Fibroblast of skin of left biceps (primary cell): ENCODE measurements around the gene BRPF3.
"Not testable (repeated sequence)": the region's sequence is repeated elsewhere in the genome, so short reads cannot be mapped to it uniquely, and the experiment has no call there.

ENCODE experiments used
- DNase-seq, 2 experiments: peaks; one replicate each; pipeline ENCODE4 v3.0.0-alpha.2; 2013; ENCODE audit warnings: low read depth in 2 of 2

Gene BRPF3

DNA sequence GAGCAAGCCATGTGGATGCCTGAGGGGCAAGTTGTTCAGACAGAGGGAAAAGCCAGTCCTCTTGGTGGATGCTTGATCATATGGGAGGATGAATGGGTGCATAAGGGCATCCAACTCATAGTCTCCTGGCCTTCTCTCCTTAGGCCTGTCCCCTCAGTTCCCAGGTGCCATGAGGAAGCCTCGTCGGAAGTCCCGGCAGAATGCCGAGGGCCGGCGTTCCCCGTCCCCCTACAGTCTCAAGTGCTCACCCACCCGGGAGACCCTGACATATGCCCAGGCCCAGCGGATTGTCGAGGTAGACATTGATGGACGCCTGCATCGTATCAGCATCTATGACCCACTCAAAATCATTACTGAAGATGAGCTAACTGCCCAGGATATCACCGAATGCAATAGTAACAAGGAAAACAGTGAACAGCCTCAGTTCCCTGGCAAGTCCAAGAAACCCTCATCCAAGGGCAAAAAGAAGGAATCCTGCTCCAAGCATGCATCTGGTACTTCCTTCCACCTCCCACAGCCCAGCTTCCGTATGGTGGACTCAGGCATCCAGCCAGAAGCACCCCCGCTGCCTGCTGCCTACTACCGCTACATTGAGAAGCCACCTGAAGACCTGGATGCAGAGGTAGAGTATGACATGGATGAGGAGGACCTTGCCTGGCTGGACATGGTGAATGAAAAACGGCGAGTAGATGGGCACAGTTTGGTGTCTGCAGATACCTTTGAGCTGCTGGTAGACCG lies 3.8 kb downstream of the BRPF3 start:
- DNase-seq = no peak

DNA sequence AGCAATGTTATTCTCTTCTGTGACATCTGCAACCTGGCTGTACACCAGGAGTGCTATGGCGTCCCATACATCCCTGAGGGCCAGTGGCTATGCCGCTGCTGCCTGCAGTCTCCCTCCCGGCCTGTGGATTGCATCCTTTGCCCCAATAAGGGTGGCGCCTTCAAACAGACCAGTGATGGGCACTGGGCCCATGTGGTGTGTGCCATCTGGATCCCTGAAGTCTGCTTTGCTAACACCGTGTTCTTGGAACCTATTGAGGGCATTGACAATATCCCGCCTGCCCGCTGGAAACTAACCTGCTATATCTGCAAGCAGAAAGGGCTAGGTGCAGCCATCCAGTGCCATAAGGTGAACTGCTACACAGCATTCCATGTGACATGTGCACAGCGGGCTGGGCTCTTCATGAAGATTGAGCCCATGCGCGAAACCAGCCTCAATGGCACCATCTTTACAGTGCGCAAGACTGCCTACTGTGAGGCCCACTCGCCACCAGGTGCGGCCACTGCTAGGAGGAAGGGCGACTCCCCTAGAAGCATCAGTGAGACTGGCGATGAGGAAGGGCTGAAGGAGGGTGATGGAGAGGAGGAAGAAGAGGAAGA lies 4.6 kb downstream of the BRPF3 start:
- no peak for DNase-seq

DNA sequence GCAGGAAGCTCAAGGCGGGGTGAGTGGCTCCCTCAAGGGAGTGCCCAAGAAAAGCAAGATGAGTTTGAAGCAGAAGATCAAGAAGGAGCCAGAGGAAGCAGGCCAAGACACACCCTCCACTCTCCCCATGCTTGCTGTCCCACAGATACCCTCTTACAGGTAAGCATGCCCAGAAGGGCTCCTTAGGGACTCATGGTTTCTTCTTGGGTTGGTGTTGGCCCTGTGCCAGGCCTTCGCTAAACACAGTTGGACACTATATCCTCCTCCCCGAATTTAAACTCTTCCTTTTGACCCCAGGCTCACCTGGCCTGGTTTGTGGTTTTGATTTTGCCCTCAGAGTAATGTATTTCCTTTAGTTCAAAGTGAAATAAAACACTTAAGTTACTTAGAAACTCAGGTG lies 5.1 kb downstream of the BRPF3 start:
- DNase-seq = no peak

DNA sequence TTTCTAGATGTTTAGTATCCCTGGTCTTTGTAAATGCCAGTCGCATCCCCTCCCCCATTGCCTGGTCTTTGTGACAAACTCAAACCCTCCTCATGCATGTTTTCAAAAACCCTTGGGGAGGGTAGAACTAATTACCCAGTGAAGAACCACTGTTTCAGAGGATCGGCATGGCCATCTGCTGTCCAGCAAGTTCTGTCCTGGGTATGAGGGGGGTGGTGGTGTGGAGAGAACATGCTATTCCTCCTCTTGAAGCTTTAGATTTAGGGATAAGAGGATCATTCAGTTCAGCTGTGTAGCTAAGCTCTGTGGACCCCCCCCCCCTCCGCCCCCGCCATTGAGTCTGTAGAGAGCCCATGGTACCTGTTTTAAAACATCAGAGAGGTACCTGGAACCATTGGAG lies 5.6 kb downstream of the BRPF3 start:
- DNase-seq = no peak

DNA sequence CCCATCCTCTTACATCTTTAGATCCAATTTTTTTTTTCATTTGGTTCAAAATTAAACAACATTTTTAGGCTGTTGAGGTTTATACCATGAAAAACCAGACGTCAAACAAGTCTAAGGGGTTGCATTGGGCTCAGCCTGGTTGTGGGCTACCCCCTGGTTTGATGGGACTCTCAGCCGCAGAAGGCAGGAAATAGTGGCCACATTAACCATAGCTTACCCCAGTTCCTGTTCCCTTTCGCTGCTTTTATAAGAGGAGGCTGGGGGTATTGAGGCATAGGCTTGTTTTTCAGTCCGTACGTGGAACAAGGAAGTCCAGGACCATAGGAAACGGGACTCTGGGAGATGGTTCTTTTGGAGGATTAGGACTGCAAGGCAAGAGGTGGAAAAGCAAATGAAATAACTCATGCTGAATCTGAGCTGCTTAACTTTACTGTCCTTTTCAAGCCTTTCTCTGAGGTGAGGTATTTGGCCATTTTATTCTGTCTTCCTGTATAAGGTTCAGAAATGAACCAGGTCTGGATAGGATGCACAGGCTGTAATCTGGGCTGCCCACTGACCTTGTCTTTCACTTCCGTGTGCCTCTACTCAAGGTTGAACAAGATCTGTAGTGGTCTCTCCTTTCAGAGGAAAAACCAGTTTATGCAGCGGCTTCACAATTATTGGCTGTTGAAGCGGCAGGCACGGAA lies 7.7 kb downstream of the BRPF3 start:
- no peak for DNase-seq

DNA sequence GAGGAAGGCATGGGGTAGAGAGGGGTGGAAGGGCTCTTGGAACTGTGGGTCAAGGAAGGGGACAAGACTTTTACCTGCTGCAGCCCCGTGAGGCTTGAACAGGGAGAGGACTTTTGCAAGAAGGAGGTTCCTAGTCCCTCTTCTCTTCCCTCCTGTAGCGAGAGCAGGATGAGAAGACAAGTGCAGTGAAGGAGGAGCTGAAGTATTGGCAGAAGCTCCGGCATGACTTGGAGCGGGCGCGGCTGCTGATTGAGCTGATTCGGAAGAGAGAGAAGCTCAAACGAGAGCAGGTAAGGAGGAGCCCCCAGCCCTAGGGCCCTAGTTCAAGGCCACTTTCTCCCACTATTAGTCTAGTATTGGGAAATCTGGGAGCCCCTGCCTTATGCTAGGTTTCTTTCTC lies 10.6 kb downstream of the BRPF3 start:
- no peak for DNase-seq

DNA sequence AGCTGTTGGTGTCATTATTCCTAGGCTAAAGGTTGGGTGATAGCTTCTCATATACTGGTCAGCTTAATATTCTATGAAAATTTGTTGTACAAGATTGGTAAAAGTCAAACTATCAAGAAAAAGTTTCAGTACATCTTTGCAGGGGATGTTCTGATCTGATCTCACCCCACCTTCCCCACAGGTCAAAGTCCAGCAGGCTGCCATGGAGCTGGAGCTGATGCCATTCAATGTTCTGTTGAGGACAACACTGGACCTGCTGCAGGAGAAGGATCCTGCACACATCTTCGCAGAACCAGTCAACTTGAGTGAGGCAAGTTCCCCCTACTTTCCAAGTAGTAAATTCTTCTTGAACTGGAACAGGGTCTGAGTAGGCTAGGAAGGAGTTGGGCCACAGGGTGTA lies 13.1 kb downstream of the BRPF3 start:
- DNase-seq = no peak

DNA sequence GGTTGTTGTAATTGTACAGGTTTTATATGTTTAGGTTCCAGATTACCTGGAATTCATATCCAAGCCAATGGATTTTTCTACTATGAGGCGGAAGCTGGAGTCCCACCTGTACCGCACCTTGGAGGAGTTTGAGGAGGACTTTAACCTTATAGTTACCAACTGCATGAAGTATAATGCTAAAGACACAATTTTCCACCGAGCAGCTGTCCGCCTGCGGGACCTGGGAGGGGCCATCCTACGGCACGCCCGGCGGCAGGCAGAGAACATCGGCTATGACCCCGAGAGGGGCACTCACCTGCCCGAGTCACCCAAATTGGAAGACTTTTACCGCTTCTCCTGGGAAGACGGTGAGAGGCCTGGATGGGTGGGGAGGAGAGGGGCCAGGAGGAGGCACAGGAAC lies 13.6 kb downstream of the BRPF3 start:
- DNase-seq = no peak

DNA sequence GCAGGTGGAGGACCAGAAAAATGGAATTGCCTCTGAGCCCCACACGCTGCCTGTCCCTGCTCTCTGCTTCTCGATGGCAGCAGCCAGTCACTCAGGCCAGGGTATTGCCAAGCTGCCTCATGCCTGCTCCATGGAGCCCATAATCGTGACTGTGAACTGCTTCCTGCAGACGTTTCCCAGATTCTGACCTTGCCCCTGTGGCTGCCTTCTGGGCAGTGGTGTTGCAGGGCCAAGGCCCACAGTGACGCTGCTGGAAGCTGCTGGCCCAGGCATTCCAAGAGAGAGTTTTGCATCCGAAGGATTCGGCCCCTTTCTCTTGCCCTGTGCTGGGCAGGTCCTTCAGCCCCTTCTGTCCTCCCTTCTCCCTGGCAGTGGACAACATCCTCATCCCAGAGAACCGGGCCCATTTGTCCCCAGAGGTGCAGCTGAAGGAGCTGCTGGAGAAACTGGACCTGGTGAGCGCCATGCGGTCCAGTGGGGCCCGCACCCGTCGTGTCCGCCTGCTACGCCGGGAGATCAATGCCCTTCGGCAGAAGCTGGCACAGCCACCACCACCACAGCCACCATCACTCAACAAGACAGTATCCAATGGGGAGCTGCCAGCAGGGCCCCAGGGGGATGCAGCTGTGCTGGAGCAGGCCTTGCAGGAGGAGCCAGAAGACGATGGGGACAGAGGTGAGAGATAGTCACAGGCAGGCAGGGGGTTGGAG lies 14.5 kb downstream of the BRPF3 start:
- no peak for DNase-seq

DNA sequence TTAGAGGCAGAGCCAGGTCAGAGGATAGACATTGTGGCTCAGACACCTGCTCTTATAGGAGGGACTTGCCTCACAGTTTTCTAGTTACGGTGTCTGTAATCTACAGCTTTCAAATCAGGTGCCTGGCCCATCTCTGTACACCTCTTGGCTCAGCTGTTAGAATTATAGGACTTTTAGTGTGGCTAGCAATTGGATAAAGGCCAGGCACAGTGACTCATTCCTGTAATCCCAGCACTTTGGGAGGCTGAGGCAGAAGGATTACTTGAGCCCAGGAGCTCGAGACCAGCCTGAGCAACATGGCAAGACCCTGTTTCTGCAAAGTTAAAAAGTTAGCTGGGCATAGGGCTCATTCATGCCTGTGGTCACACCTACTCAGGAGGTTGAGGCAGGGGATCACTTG lies 20.0 kb downstream of the BRPF3 start:
- DNase-seq = no peak

DNA sequence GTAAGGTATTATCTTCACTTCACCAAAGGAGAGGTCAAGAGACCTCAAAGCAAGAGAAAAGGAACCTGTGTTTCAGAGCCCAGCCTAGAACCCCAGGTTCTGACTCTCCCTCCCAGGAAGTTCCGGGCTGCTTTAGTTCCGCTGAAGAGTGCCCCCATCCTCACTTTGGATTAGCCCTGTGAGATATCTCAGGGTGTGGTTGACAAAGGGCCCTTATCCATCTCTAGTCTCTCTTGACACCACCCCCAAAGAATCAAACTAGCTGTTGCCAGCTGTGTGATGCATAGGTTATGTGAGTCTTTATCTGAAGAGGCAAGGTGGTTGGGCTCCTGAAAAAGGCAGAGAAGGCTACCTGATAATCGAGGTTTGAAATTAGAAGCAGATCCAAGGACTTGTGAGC lies 20.6 kb downstream of the BRPF3 start:
- no peak for DNase-seq

DNA sequence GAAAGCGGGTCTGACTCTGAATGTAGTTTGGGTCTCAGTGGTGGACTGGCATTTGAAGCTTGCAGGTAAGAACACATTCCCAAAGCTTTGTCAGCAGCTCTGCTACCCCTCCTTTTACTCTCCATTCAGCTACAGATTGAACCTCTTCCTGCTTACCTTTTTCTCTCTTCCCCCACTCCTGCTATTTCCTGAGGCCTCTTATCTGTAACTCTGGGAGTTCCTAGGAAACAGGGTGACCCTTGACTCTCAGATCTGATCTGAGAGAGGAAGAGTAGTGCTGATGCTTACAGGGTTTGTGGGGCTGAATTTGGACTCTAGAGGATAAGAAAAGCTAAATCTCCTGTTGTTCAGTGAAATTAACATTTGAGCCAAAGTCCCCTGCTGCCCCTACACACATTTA lies 21.4 kb downstream of the BRPF3 start:
- no peak for DNase-seq

DNA sequence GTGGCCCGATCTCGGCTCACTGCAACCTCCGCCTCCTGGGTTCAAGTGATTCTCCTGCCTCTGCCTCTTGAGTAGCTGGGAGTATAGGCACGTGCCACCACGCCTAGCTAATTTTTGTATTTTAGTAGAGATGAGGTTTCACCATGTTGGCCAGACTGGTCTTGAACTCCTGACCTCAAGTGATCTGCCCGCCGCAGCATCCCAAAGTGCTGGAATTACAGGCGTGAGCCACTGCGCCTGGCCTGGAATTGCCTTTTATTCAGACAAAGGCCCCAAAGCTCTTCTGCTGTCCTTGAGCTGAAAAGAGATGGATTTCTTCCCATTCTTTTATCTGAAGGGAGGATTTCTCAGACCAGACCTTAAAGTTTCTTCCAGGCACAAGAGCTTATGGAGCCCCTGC lies 22.0 kb downstream of the BRPF3 start:
- not testable (repeated sequence) for DNase-seq

DNA sequence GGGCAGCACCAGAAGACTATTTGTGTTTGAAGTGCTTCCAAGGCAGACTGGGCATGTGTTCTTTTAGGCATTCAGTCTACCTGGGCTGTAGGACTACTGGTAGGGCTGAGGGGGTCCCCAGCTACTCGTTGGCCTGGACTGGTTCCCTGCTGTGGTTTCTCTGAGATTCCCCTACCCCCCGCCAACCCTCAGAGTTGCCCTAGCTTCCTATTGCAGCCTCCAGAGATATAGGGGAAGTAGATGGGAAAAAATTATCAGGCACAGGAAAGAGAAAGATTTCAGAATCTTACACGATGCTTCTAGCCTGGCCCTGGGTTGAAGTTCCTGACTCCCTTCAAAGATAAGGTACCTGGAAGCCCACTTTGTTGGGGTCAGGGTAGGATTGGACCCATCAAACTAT lies 22.5 kb downstream of the BRPF3 start:
- DNase-seq = no peak

DNA sequence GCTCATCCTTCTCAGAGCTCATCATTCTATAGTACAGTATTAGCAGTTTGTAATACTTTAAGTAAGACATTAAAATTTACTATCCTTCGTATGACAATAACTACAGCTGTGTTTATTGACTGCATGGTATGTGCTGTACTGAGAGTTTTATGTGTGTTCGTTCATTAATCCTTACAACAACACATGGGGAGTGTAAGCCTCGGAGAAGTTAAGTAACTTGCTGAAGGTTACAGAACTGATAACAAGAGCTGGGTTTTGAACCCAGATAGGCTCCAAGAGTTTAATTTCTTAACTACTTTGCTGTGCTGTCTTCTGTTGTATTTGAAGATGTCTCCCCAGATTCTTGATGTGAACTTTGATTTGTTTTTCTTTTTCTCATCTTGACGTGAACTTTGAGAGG lies 23.7 kb downstream of the BRPF3 start:
- DNase-seq = no peak

DNA sequence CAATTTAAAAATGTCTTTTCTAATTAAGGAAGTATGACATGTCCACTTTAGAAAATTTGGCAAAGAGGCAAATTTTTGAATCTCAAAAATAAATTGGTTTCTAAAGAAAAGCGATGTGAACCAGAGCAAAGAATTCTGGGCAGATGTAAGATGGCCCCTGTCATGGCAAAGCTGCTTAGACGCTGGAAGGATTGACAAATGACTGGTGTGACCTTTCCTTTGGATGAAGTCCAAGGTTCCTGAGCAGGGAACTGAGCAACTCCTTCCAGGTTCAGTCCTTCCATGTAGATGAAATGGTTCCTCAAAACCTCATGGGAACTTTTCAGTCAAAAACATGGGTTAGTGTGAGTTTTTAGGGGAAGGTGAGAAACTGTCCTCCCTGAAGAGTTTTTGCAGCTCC lies 25.1 kb downstream of the BRPF3 start:
- no peak for DNase-seq

DNA sequence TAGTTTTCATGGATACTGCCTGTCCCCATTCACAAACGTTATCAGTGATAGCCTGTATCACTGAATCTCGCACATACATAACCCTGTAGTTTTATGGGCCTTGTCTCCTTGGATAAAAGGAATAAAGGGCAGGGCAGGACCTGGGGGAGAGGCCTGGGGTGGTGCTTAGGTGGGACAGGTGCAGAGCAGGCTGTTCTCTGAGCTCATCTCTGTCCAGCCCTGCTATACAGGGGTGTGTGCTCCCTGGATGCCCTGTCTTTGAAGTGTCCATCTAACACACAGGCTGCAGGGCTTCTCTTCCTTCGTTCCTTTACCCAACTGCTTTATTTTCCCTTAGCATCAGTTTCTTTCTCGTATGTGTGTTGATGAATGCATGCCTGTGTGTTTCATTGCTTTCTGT lies 26.4 kb downstream of the BRPF3 start:
- no peak for DNase-seq

DNA sequence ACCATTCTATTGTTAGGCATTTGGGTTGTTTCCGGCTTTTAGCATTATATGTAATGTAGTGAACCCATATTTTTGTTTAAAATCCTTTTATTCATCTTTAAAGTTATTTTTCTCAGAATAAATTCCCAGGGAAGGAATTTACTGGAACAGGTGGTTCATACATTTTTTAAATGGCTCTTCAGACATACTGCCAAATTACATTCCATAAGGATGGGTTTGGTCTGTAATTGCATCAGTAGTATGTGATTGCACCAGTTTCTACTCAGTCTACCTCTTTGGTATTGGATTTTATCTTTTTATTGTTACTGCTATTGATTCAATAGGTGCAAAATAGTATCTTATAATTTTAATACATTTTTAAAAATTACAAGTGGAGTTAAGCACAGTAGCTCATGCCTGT lies 27.2 kb downstream of the BRPF3 start:
- no peak for DNase-seq

DNA sequence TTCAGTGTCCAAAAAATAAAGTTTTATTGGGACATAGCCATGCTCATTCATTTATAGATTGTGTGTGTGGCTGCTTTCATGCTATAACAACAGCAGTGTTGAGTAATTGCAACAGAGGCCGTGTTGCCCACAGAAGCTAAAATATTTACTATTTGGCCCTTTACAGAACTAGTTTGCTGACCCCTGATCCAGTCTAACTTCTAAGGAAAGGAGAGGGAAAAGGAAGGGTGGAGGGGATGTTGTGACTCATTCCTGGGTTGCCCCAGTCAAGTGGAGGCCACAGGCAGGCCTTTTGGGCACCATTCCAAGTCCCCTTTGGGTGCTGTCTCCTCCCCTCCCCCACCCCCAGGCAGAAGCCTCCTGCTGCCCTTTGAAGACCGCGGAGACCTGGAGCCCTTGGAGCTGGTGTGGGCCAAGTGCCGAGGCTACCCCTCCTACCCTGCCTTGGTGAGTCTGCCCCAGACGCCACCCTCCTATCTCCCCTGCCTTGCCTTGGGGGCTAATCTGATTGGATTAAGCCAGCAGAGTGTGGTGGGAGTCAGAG lies 28.4 kb downstream of the BRPF3 start:
- no peak for DNase-seq

DNA sequence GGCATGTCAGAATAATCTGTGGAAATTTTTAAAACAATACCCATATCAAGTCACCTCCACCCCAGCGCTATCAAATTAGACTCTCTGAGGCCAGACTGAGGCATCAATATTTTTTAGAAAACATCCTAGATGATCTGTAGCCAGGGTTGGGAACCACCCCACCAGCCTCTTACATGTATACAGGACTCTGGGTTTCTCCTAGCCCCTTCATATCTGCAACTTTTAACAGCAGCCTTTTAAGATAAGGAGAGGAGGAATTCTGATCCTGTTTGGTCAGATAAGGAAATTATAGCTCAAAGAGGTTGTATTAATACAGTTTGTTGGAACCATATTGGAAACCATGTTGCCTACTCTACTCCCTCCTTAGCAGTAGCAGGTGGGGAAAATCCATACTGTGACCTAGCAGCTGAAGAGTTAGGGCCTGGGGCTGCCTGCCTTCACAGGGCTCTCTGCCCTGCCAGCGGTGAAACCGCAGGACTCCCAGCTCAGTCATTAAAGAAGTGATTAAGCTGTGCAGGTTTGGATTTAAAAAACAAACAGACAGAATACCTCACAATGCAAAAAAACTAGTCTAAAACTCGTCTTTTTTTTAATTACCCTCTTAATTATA lies 30.0 kb downstream of the BRPF3 start:
- no peak for DNase-seq

DNA sequence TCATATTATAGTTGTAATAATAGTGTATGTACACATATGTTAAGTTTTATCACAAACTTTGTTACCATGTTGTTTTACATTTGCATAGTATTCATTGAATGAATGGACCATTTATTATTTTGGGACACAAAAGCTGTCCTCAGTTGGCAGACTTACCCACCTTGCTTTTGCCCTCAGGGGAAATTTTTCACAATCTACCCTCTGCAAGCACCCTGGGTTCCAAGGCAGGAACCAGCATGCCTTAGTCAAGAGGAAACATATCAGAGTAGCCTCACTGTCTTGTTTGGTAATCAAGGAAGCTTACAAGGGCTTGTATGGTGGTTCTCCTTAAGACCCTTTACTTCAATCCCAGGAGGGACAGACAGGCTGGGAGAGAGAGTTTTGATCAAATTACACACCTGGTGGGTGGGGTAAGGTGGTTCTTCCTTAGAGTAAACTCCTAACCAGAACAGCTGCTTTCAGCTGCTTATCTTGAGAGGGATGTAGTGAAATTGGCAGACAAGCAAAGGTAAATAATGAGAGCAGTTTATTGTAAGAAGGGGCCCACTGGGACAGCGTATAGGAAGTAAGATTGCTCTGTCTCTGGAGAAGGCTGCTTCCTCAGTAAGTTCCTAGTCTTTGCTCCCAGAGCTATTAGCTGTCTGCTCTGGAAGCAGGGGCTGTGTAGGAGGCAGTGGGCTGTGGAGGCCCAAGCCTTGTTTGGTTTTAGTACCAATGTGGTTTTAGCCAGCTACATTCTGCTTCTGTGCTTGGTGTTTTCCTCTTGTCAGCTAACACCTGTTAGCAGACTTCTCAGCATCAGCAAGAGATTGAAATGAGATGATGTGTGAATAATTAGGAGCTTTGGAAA lies 31.1 kb downstream of the BRPF3 start:
- no peak for DNase-seq
